ENCODE results near the gene AHRR. TPM values are rescaled to one million over a fixed set of nuclear protein-coding genes. Genes with fewer than 3 reads are reported as not detected.

Gene AHRR
- total and polyA plus RNA-seq, 2 experiments from 2014 or later = 0.27 to 1.8 TPM

DNA sequence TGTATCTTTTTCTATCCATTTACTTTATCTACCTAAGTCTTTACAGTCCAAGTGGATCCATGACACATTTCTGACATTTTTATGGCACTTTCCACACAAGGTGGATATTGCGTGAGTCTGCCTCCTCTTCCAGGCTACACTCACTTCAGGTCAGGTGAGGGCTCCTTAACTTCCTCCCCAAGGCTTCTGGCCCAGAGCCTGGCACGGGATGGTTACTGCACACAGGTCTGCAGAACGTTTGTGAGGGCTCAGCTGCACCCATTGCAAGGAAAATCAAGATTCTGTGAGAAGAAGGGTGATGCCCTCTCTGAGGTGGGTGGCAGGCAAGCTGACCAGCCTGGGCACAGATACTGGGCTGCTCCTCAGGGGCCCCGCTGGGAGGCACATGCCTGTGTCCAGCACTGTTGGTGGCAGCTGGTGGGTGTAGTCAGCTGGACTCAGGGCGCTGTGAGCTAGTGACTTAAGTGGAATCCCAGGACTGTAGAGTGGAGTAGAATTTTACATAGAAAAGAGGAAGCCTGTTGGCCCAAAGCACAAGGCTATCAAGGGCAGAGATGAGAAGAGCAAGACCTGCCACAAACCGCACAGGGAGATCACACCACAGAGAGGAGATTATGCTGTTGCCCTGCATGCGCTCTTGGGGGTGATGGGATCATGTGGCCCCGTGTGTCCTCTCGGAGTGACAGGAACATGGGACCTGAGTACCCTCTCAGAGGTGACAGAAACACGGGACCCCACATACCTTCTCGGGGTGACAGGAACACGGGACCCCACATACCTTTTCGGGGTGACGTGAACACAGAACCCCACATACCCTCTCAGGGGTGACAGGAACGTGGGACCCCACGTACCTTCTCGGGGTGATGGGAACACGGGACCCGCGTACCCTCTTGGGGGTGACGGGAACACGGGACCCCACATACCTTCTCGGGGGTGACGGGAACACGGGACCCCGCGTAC, 21.3 kb downstream of the AHRR start (continued):
- TF ChIP-seq, protein P1, sequence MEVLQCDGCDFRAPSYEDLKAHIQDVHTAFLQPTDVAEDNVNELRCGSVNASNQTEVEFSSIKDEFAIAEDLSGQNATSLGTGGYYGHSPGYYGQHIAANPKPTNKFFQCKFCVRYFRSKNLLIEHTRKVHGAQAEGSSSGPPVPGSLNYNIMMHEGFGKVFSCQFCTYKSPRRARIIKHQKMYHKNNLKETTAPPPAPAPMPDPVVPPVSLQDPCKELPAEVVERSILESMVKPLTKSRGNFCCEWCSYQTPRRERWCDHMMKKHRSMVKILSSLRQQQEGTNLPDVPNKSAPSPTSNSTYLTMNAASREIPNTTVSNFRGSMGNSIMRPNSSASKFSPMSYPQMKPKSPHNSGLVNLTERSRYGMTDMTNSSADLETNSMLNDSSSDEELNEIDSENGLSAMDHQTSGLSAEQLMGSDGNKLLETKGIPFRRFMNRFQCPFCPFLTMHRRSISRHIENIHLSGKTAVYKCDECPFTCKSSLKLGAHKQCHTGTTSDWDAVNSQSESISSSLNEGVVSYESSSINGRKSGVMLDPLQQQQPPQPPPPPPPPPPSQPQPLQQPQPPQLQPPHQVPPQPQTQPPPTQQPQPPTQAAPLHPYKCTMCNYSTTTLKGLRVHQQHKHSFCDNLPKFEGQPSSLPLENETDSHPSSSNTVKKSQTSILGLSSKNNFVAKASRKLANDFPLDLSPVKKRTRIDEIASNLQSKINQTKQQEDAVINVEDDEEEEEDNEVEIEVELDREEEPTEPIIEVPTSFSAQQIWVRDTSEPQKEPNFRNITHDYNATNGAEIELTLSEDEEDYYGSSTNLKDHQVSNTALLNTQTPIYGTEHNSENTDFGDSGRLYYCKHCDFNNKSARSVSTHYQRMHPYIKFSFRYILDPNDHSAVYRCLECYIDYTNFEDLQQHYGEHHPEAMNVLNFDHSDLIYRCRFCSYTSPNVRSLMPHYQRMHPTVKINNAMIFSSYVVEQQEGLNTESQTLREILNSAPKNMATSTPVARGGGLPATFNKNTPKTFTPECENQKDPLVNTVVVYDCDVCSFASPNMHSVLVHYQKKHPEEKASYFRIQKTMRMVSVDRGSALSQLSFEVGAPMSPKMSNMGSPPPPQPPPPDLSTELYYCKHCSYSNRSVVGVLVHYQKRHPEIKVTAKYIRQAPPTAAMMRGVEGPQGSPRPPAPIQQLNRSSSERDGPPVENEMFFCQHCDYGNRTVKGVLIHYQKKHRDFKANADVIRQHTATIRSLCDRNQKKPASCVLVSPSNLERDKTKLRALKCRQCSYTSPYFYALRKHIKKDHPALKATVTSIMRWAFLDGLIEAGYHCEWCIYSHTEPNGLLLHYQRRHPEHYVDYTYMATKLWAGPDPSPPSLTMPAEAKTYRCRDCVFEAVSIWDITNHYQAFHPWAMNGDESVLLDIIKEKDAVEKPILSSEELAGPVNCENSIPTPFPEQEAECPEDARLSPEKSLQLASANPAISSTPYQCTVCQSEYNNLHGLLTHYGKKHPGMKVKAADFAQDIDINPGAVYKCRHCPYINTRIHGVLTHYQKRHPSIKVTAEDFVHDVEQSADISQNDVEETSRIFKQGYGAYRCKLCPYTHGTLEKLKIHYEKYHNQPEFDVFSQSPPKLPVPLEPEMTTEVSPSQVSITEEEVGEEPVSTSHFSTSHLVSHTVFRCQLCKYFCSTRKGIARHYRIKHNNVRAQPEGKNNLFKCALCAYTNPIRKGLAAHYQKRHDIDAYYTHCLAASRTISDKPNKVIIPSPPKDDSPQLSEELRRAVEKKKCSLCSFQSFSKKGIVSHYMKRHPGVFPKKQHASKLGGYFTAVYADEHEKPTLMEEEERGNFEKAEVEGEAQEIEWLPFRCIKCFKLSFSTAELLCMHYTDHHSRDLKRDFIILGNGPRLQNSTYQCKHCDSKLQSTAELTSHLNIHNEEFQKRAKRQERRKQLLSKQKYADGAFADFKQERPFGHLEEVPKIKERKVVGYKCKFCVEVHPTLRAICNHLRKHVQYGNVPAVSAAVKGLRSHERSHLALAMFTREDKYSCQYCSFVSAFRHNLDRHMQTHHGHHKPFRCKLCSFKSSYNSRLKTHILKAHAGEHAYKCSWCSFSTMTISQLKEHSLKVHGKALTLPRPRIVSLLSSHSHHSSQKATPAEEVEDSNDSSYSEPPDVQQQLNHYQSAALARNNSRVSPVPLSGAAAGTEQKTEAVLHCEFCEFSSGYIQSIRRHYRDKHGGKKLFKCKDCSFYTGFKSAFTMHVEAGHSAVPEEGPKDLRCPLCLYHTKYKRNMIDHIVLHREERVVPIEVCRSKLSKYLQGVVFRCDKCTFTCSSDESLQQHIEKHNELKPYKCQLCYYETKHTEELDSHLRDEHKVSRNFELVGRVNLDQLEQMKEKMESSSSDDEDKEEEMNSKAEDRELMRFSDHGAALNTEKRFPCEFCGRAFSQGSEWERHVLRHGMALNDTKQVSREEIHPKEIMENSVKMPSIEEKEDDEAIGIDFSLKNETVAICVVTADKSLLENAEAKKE (CRISPR knock-in tag; IDR thresholded peaks at IDR 0.05) = no peak

DNA sequence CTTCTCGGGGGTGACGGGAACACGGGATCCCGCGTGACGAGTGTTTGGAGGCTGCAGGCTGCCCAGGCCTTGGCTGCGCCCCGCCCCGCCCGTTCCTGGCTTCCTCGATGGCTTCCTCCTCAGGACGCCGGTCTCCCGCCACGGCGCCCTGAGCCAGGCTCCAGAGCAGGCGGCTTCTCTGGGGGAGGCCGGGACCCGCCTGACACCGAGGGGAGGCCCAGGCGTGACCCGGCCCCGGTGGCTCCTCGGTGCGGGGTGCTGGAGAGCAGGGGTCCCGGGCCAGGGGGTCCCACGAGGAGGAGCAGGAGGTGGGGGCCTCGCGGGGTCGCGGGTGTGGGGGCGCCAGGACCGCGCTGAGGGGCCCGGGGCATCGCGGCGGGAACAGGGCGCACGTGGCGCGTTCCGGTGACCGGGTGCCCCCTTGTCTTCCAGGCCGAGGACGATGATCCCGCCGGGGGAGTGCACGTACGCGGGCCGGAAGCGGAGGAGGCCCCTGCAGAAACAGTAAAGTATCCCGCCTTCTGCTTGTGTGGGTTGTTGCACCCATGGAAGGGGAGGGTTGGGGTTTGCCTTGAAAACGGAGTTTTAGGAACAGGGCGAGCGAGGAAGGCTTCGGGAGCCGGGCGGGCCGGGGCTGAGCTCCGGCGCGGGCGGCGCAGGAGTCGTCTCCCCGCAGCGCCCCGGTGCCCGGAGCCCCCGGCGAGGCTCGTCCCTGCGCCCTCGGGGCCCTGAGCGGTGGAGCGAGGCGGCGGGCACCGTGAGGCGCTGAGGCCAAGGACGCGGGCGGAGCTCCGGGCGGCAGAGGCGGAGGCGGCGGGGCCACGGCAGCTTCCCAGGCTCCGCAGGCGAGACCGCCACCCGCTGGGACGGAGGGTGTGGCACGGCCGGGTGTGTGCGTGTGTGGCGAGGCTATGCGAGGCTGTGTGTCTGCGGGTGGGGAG, 22.2 kb downstream of the AHRR start:
- peak overlapping the region; percentile 82 for H3K4me2 ChIP-seq
- Mint-ChIP-seq H3K36me3 (ENCODE audit: low read depth) (no peaks in the 10 kb centered on the region), H3K27me3 (ENCODE audit: insufficient read depth, low read depth, poor library complexity) (peaks cover 2% of the 10 kb centered on the region), H3K4me3 (peak overlapping the region; percentile 67; the same call in 2 of the 3 replicates), H3K27ac (no peak overlapping the region), H3K9me3 (peaks cover 3% of the 10 kb centered on the region; the same call in 1 of the 3 replicates), H3K4me1 (peaks cover 19% of the 10 kb centered on the region)
- no peaks in the 10 kb centered on the region for H4K20me1 ChIP-seq (replicated peaks; ENCODE audit: insufficient read depth)
- DNase-seq (ENCODE audit: low spot score) (peak; percentile 70), ATAC-seq (peak; percentile 69)
- peaks cover 15% of the 10 kb centered on the region for H3K4me1 ChIP-seq (ENCODE audit: insufficient read depth)
- no peaks in the 10 kb centered on the region for H3K79me2 ChIP-seq (replicated peaks; ENCODE audit: insufficient read depth)
- peak overlapping the region; percentile 59; the same call in 1 of the 2 replicates for H2AFZ ChIP-seq
- H3K4me3 ChIP-seq = peak overlapping the region; percentile 52
- H3F3A ChIP-seq (replicated peaks; ENCODE audit: low read depth) = 0 out of 2 replicates have a peak, but pooled peaks cover 10% of the 10 kb centered on the region
- H3K9me2 ChIP-seq (ENCODE audit: insufficient read depth) = no peaks in the 10 kb centered on the region
- peaks cover 25% of the 10 kb centered on the region for H3K27me3 ChIP-seq (ENCODE audit: insufficient read depth)
- TF ChIP-seq CREB1 (CRISPR knock-in tag; IDR thresholded peaks at IDR 0.05; ENCODE audit: low read depth) = no peak
- no peak for TF ChIP-seq NANOG (IDR thresholded peaks at IDR 0.05; ENCODE audit: borderline replicate concordance)
- no peak for TF ChIP-seq JUNB (IDR thresholded peaks at IDR 0.05; ENCODE audit: unreplicated experiment)
- TF ChIP-seq, protein P2, sequence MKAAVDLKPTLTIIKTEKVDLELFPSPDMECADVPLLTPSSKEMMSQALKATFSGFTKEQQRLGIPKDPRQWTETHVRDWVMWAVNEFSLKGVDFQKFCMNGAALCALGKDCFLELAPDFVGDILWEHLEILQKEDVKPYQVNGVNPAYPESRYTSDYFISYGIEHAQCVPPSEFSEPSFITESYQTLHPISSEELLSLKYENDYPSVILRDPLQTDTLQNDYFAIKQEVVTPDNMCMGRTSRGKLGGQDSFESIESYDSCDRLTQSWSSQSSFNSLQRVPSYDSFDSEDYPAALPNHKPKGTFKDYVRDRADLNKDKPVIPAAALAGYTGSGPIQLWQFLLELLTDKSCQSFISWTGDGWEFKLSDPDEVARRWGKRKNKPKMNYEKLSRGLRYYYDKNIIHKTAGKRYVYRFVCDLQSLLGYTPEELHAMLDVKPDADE (IDR thresholded peaks at IDR 0.05) = no peak
- TF ChIP-seq, protein P3, sequence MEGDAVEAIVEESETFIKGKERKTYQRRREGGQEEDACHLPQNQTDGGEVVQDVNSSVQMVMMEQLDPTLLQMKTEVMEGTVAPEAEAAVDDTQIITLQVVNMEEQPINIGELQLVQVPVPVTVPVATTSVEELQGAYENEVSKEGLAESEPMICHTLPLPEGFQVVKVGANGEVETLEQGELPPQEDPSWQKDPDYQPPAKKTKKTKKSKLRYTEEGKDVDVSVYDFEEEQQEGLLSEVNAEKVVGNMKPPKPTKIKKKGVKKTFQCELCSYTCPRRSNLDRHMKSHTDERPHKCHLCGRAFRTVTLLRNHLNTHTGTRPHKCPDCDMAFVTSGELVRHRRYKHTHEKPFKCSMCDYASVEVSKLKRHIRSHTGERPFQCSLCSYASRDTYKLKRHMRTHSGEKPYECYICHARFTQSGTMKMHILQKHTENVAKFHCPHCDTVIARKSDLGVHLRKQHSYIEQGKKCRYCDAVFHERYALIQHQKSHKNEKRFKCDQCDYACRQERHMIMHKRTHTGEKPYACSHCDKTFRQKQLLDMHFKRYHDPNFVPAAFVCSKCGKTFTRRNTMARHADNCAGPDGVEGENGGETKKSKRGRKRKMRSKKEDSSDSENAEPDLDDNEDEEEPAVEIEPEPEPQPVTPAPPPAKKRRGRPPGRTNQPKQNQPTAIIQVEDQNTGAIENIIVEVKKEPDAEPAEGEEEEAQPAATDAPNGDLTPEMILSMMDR (conservative IDR thresholded peaks at IDR 0.05; ENCODE audit: low read depth in 2 of 2) = no peak
- no peak for TF ChIP-seq STAT1 (IDR thresholded peaks at IDR 0.05; ENCODE audit: unreplicated experiment)
- no peak for TF ChIP-seq EZH2 (IDR thresholded peaks at IDR 0.05; ENCODE audit: low read depth, unreplicated experiment)
- no peak for TF ChIP-seq POLR2AphosphoS5 (IDR thresholded peaks at IDR 0.05; ENCODE audit: low read depth)
- TF ChIP-seq ZNF114 (CRISPR knock-in tag; IDR thresholded peaks at IDR 0.05) = no peak
- TF ChIP-seq ZNF331 (CRISPR knock-in tag; IDR thresholded peaks at IDR 0.05; ENCODE audit: low read depth) = no peak
- H3K36me3 ChIP-seq (ENCODE audit: insufficient read depth) = no peaks in the 10 kb centered on the region
- H3K27ac ChIP-seq (ENCODE audit: low read depth) = no peak overlapping the region
